ENCODE measurements around the gene GOLGA7B.

The GOLGA7B gene

GRCh38 chr10:97830064-97830463 lies 19.6 kb upstream of the GOLGA7B start:
- Histone ChIP-seq H2BK5ac (ENCODE audit: low read length) (no peak overlapping the region), H3K36me3 (replicated peaks in 1 of 2; ENCODE audit: control insufficient read depth in 2 of 2, insufficient read depth in 2 of 2, low read length in 2 of 2) (no peaks in the 10 kb centered on the region), H3K4me2 (ENCODE audit: insufficient read depth, low read length, poor library complexity, severe bottlenecking) (no peak overlapping the region), H3K14ac (ENCODE audit: low read length) (no peak overlapping the region), H4K91ac (ENCODE audit: low read depth, low read length, poor library complexity) (no peak overlapping the region), H2BK12ac (ENCODE audit: low read length) (no peak overlapping the region), H3K9me3 (replicated peaks in 1 of 2; ENCODE audit: control insufficient read depth in 2 of 2, insufficient read depth in 1 of 2, low read depth in 1 of 2, low read length in 2 of 2) (no peaks in the 10 kb centered on the region), H2BK15ac (ENCODE audit: low read length) (no peak overlapping the region), H2AK5ac (ENCODE audit: low read depth, low read length) (no peak overlapping the region), H3K27me3 (ENCODE audit: control insufficient read depth in 3 of 3, insufficient read depth in 3 of 3, low read depth in 1 of 3, low read length in 3 of 3) (peaks cover 0 to 30% (median 0%) of the 10 kb centered on the region in 3 experiments), H3K18ac (ENCODE audit: low read length) (no peak overlapping the region), H2BK120ac (ENCODE audit: low read depth, low read length) (no peak overlapping the region), H4K8ac (ENCODE audit: low read depth, low read length) (no peak overlapping the region), H2AFZ (ENCODE audit: low read length) (no peak overlapping the region), H3K9ac (ENCODE audit: low read depth, low read length, poor library complexity) (no peak overlapping the region), H3K4me3 (ENCODE audit: low read length in 2 of 2) (no peak overlapping the region), H3K79me1 (ENCODE audit: low read depth, low read length) (no peaks in the 10 kb centered on the region), H3K23ac (ENCODE audit: low read depth, low read length, poor library complexity) (no peak overlapping the region), H3K27ac (replicated peaks; ENCODE audit: low read length) (no peak overlapping the region), H3K4ac (ENCODE audit: low read length) (no peak overlapping the region), H3K4me1 (ENCODE audit: control insufficient read depth in 2 of 2, insufficient read depth in 1 of 2, low read depth in 1 of 2, low read length in 2 of 2) (no peaks in the 10 kb centered on the region)
- DNase-seq (ENCODE audit: low spot score): no peak
- no CpG with 5 or more reads among the region's 3 CpGs for WGBS, 2 donors (ENCODE audit: extremely low coverage in 2 of 2, insufficient read length in 2 of 2, insufficient replicate concordance in 1 of 2)

GRCh38 chr10:97831259-97831658 lies 18.4 kb upstream of the GOLGA7B start:
- Histone ChIP-seq H3K4me1 (ENCODE audit: control insufficient read depth in 2 of 2, insufficient read depth in 1 of 2, low read depth in 1 of 2, low read length in 2 of 2) (no peaks in the 10 kb centered on the region), H2BK15ac (ENCODE audit: low read length) (no peak overlapping the region), H3K23ac (ENCODE audit: low read depth, low read length, poor library complexity) (peak overlapping the region; percentile 77), H2BK120ac (ENCODE audit: low read depth, low read length) (no peak overlapping the region), H3K18ac (ENCODE audit: low read length) (peak overlapping the region; percentile 39), H2AK5ac (ENCODE audit: low read depth, low read length) (peak overlapping the region; percentile 44), H3K36me3 (replicated peaks in 1 of 2; ENCODE audit: control insufficient read depth in 2 of 2, insufficient read depth in 2 of 2, low read length in 2 of 2) (no peaks in the 10 kb centered on the region), H3K27ac (replicated peaks; ENCODE audit: low read length) (no peak overlapping the region), H3K4ac (ENCODE audit: low read length) (no peak overlapping the region), H4K91ac (ENCODE audit: low read depth, low read length, poor library complexity) (no peak overlapping the region), H3K27me3 (ENCODE audit: control insufficient read depth in 3 of 3, insufficient read depth in 3 of 3, low read depth in 1 of 3, low read length in 3 of 3) (peaks cover 0 to 25% (median 0%) of the 10 kb centered on the region in 3 experiments), H4K8ac (ENCODE audit: low read depth, low read length) (no peak overlapping the region), H3K9me3 (replicated peaks in 1 of 2; ENCODE audit: control insufficient read depth in 2 of 2, insufficient read depth in 1 of 2, low read depth in 1 of 2, low read length in 2 of 2) (no peaks in the 10 kb centered on the region), H3K9ac (ENCODE audit: low read depth, low read length, poor library complexity) (no peak overlapping the region), H2BK12ac (ENCODE audit: low read length) (no peak overlapping the region), H2AFZ (ENCODE audit: low read length) (no peak overlapping the region), H3K4me3 (ENCODE audit: low read length in 2 of 2) (no peak overlapping the region), H2BK5ac (ENCODE audit: low read length) (no peak overlapping the region), H3K79me1 (ENCODE audit: low read depth, low read length) (no peaks in the 10 kb centered on the region), H3K14ac (ENCODE audit: low read length) (no peak overlapping the region), H3K4me2 (ENCODE audit: insufficient read depth, low read length, poor library complexity, severe bottlenecking) (no peak overlapping the region)
- DNase-seq (ENCODE audit: low spot score): no peak
- WGBS, 2 donors (ENCODE audit: extremely low coverage in 2 of 2, insufficient read length in 2 of 2, insufficient replicate concordance in 1 of 2): no CpG with 5 or more reads among the region's 2 CpGs

GRCh38 chr10:97836446-97836845 lies 13.2 kb upstream of the GOLGA7B start:
- H3K27ac ChIP-seq (replicated peaks; ENCODE audit: low read length): no peak overlapping the region
- WGBS, 2 donors (ENCODE audit: extremely low coverage in 2 of 2, insufficient read length in 2 of 2, insufficient replicate concordance in 1 of 2): no CpG with 5 or more reads among the region's 2 CpGs
- no peak overlapping the region for H2AFZ ChIP-seq (ENCODE audit: low read length)
- no peak overlapping the region for H3K18ac ChIP-seq (ENCODE audit: low read length)
- no peaks in the 10 kb centered on the region for H3K79me1 ChIP-seq (ENCODE audit: low read depth, low read length)
- no peak overlapping the region for H2AK5ac ChIP-seq (ENCODE audit: low read depth, low read length)
- H3K9ac ChIP-seq (ENCODE audit: low read depth, low read length, poor library complexity): no peak overlapping the region
- H3K4me2 ChIP-seq (ENCODE audit: insufficient read depth, low read length, poor library complexity, severe bottlenecking): no peak overlapping the region
- H3K27me3 ChIP-seq (ENCODE audit: control insufficient read depth in 3 of 3, insufficient read depth in 3 of 3, low read depth in 1 of 3, low read length in 3 of 3): peaks cover 0 to 6% (median 0%) of the 10 kb centered on the region in 3 experiments
- no peak overlapping the region for H2BK5ac ChIP-seq (ENCODE audit: low read length)
- H3K9me3 ChIP-seq (replicated peaks in 1 of 2; ENCODE audit: control insufficient read depth in 2 of 2, insufficient read depth in 1 of 2, low read depth in 1 of 2, low read length in 2 of 2): peaks cover 0 to 6% of the 10 kb centered on the region in 2 donors
- H2BK120ac ChIP-seq (ENCODE audit: low read depth, low read length): no peak overlapping the region
- H3K23ac ChIP-seq (ENCODE audit: low read depth, low read length, poor library complexity): no peak overlapping the region
- no peak for DNase-seq (ENCODE audit: low spot score)
- H2BK12ac ChIP-seq (ENCODE audit: low read length): no peak overlapping the region
- no peak overlapping the region for H4K8ac ChIP-seq (ENCODE audit: low read depth, low read length)
- H3K4ac ChIP-seq (ENCODE audit: low read length): no peak overlapping the region
- H3K36me3 ChIP-seq (replicated peaks in 1 of 2; ENCODE audit: control insufficient read depth in 2 of 2, insufficient read depth in 2 of 2, low read length in 2 of 2): no peaks in the 10 kb centered on the region
- no peak overlapping the region for H3K4me3 ChIP-seq (ENCODE audit: low read length in 2 of 2)
- no peak overlapping the region for H4K91ac ChIP-seq (ENCODE audit: low read depth, low read length, poor library complexity)
- no peaks in the 10 kb centered on the region for H3K4me1 ChIP-seq (ENCODE audit: control insufficient read depth in 2 of 2, insufficient read depth in 1 of 2, low read depth in 1 of 2, low read length in 2 of 2)
- H2BK15ac ChIP-seq (ENCODE audit: low read length): no peak overlapping the region
- H3K14ac ChIP-seq (ENCODE audit: low read length): no peak overlapping the region

- no peak overlapping the region for H2AK5ac ChIP-seq (ENCODE audit: low read depth, low read length)
- no peak overlapping the region for H4K91ac ChIP-seq (ENCODE audit: low read depth, low read length, poor library complexity)
- peak overlapping the region; percentile 1 for H2BK15ac ChIP-seq (ENCODE audit: low read length)
- H3K4ac ChIP-seq (ENCODE audit: low read length): no peak overlapping the region
- H3K23ac ChIP-seq (ENCODE audit: low read depth, low read length, poor library complexity): no peak overlapping the region
- H3K9ac ChIP-seq (ENCODE audit: low read depth, low read length, poor library complexity): no peak overlapping the region
- no peak overlapping the region for H3K14ac ChIP-seq (ENCODE audit: low read length)
- no peak overlapping the region for H2BK5ac ChIP-seq (ENCODE audit: low read length)
- H3K4me2 ChIP-seq (ENCODE audit: insufficient read depth, low read length, poor library complexity, severe bottlenecking): no peak overlapping the region
- no peak overlapping the region for H3K4me3 ChIP-seq (ENCODE audit: low read length in 2 of 2)
- H3K27ac ChIP-seq (replicated peaks; ENCODE audit: low read length): no peak overlapping the region
- no peak overlapping the region for H2AFZ ChIP-seq (ENCODE audit: low read length)
- H3K18ac ChIP-seq (ENCODE audit: low read length): no peak overlapping the region
- no peak overlapping the region for H2BK120ac ChIP-seq (ENCODE audit: low read depth, low read length)
- DNase-seq (ENCODE audit: low spot score): no peak
- no peaks in the 10 kb centered on the region for H3K27me3 ChIP-seq (ENCODE audit: control insufficient read depth in 3 of 3, insufficient read depth in 3 of 3, low read depth in 1 of 3, low read length in 3 of 3)
- no peak overlapping the region for H4K8ac ChIP-seq (ENCODE audit: low read depth, low read length)
- H3K4me1 ChIP-seq (ENCODE audit: control insufficient read depth in 2 of 2, insufficient read depth in 1 of 2, low read depth in 1 of 2, low read length in 2 of 2): peaks cover 0 to 2% of the 10 kb centered on the region in 2 donors
- no peaks in the 10 kb centered on the region for H3K79me1 ChIP-seq (ENCODE audit: low read depth, low read length)
- peaks cover 0 to 6% of the 10 kb centered on the region in 2 donors for H3K9me3 ChIP-seq (replicated peaks in 1 of 2; ENCODE audit: control insufficient read depth in 2 of 2, insufficient read depth in 1 of 2, low read depth in 1 of 2, low read length in 2 of 2)
- no peaks in the 10 kb centered on the region for H3K36me3 ChIP-seq (replicated peaks in 1 of 2; ENCODE audit: control insufficient read depth in 2 of 2, insufficient read depth in 2 of 2, low read length in 2 of 2)
- no CpG with 5 or more reads among the region's 3 CpGs for WGBS, 2 donors (ENCODE audit: extremely low coverage in 2 of 2, insufficient read length in 2 of 2, insufficient replicate concordance in 1 of 2)
- H2BK12ac ChIP-seq (ENCODE audit: low read length): no peak overlapping the region
These were observed 11.6 kb upstream of the GOLGA7B start for GRCh38 chr10:97838091-97838490.

All from neuronal stem cell (in vitro differentiated cells).